HL-60 (cell line): Measurements from ENCODE around the gene DNASE1L3.

Experiments used
- DNase-seq, 2 experiments: peaks; one replicate each; pipeline ENCODE4 v3.0.0-alpha.2; 2010 to 2020; ENCODE audit warnings: low read depth in 1 of 2, low spot score in 1 of 2
- H3K27ac ChIP-seq: fragments of 250-450 bp; sonication (Bioruptor Pico); replicated peaks from 2 replicates; pipeline ENCODE4 v1.5.1; 2020; ENCODE audit warnings: mild to moderate bottlenecking, moderate library complexity
- H3K27me3 ChIP-seq: fragments of 250-450 bp; sonication (Bioruptor Pico); 2 replicates; pipeline ENCODE4 v1.5.1; 2021; ENCODE audit warnings: mild to moderate bottlenecking, moderate library complexity; ENCODE audit not compliant: insufficient read depth, poor library complexity, severe bottlenecking
- H3K4me3 ChIP-seq: replicated peaks from 2 replicates; pipeline ENCODE4 v1.5.1; 2011; ENCODE audit warnings: mild to moderate bottlenecking, control low read depth, low read length; ENCODE audit not compliant: insufficient read depth
- GABPA ChIP-seq: IDR thresholded peaks from 2 replicates; pipeline ENCODE4 v1.6.1; 2012; ENCODE audit warnings: low read depth
- POLR2AphosphoS5 ChIP-seq: IDR thresholded peaks from 2 replicates; pipeline ENCODE4 v1.6.1; 2012; ENCODE audit warnings: low read depth
- SPI1 ChIP-seq: IDR thresholded peaks from 2 replicates; pipeline ENCODE4 v1.6.1; 2012; ENCODE audit warnings: low read depth, mild to moderate bottlenecking, borderline replicate concordance
- TF ChIP-seq, protein P1 (sequence below): IDR thresholded peaks from one replicate; pipeline ENCODE4 v1.5.1; 2011; ENCODE audit warnings: low read length, control low read depth, inconsistent platforms; ENCODE audit not compliant: insufficient read depth
- TF ChIP-seq, protein P2 (sequence below): IDR thresholded peaks from 2 replicates; pipeline ENCODE4 v1.6.1; 2012; ENCODE audit warnings: low read depth; ENCODE audit not compliant: insufficient replicate concordance

DNASE1L3 gene

GRCh38 chr3:58256511-58256910 lies 45.7 kb upstream of the DNASE1L3 start:
- no peak for DNase-seq
- no peak overlapping the region for H3K27ac ChIP-seq
- H3K4me3 ChIP-seq, result no peak overlapping the region
- no peaks in the 10 kb centered on the region for H3K27me3 ChIP-seq
- no peak for TF ChIP-seq SPI1
- TF ChIP-seq GABPA, result no peak
- no peak for TF ChIP-seq POLR2AphosphoS5
- TF ChIP-seq, protein P1, sequence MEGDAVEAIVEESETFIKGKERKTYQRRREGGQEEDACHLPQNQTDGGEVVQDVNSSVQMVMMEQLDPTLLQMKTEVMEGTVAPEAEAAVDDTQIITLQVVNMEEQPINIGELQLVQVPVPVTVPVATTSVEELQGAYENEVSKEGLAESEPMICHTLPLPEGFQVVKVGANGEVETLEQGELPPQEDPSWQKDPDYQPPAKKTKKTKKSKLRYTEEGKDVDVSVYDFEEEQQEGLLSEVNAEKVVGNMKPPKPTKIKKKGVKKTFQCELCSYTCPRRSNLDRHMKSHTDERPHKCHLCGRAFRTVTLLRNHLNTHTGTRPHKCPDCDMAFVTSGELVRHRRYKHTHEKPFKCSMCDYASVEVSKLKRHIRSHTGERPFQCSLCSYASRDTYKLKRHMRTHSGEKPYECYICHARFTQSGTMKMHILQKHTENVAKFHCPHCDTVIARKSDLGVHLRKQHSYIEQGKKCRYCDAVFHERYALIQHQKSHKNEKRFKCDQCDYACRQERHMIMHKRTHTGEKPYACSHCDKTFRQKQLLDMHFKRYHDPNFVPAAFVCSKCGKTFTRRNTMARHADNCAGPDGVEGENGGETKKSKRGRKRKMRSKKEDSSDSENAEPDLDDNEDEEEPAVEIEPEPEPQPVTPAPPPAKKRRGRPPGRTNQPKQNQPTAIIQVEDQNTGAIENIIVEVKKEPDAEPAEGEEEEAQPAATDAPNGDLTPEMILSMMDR, result no peak

DNA sequence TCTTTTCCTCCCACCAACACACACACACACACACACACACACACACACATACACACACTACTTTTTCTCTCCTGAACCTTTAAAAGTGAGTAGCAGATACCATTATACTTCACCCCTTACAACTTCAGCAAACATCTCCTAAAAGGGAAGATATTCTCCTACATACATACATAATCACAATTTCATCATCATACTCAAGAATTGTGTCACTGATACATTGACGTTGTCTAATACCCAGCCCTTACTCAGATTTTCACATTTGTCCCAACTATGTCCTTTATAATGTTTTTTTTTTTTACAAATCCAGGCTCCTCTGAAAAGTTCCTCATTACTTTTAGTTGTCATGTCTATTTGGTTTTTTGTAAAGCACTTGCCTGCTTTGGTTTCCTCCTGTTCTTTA lies 45.3 kb upstream of the DNASE1L3 start:
- Histone ChIP-seq H3K27me3 (no peaks in the 10 kb centered on the region), H3K27ac (no peak overlapping the region), H3K4me3 (no peak overlapping the region)
- no peak for DNase-seq
- TF ChIP-seq GABPA, result no peak
- TF ChIP-seq POLR2AphosphoS5, result no peak
- TF ChIP-seq, protein P1, result no peak
- TF ChIP-seq SPI1, result no peak
- TF ChIP-seq, protein P2, sequence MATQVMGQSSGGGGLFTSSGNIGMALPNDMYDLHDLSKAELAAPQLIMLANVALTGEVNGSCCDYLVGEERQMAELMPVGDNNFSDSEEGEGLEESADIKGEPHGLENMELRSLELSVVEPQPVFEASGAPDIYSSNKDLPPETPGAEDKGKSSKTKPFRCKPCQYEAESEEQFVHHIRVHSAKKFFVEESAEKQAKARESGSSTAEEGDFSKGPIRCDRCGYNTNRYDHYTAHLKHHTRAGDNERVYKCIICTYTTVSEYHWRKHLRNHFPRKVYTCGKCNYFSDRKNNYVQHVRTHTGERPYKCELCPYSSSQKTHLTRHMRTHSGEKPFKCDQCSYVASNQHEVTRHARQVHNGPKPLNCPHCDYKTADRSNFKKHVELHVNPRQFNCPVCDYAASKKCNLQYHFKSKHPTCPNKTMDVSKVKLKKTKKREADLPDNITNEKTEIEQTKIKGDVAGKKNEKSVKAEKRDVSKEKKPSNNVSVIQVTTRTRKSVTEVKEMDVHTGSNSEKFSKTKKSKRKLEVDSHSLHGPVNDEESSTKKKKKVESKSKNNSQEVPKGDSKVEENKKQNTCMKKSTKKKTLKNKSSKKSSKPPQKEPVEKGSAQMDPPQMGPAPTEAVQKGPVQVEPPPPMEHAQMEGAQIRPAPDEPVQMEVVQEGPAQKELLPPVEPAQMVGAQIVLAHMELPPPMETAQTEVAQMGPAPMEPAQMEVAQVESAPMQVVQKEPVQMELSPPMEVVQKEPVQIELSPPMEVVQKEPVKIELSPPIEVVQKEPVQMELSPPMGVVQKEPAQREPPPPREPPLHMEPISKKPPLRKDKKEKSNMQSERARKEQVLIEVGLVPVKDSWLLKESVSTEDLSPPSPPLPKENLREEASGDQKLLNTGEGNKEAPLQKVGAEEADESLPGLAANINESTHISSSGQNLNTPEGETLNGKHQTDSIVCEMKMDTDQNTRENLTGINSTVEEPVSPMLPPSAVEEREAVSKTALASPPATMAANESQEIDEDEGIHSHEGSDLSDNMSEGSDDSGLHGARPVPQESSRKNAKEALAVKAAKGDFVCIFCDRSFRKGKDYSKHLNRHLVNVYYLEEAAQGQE, result no peak

GRCh38 chr3:58254144-58254543 lies 43.4 kb upstream of the DNASE1L3 start:
- H3K4me3 ChIP-seq, result no peak overlapping the region
- TF ChIP-seq, protein P1, result no peak
- TF ChIP-seq POLR2AphosphoS5 (no peak), GABPA (no peak), SPI1 (no peak)
- TF ChIP-seq, protein P2, result no peak
- H3K27ac ChIP-seq, result no peak overlapping the region
- H3K27me3 ChIP-seq, result no peaks in the 10 kb centered on the region
- DNase-seq, result no peak

GRCh38 chr3:58251631-58252035 lies 40.9 kb upstream of the DNASE1L3 start:
- Histone ChIP-seq H3K27ac (no peak overlapping the region), H3K4me3 (no peak overlapping the region), H3K27me3 (no peaks in the 10 kb centered on the region)
- TF ChIP-seq POLR2AphosphoS5 (no peak), SPI1 (no peak), GABPA (no peak)
- TF ChIP-seq, protein P1, result no peak
- TF ChIP-seq, protein P2, result no peak
- no peak for DNase-seq
